ENCODE results near the gene OGFR.

The OGFR gene

DNA sequence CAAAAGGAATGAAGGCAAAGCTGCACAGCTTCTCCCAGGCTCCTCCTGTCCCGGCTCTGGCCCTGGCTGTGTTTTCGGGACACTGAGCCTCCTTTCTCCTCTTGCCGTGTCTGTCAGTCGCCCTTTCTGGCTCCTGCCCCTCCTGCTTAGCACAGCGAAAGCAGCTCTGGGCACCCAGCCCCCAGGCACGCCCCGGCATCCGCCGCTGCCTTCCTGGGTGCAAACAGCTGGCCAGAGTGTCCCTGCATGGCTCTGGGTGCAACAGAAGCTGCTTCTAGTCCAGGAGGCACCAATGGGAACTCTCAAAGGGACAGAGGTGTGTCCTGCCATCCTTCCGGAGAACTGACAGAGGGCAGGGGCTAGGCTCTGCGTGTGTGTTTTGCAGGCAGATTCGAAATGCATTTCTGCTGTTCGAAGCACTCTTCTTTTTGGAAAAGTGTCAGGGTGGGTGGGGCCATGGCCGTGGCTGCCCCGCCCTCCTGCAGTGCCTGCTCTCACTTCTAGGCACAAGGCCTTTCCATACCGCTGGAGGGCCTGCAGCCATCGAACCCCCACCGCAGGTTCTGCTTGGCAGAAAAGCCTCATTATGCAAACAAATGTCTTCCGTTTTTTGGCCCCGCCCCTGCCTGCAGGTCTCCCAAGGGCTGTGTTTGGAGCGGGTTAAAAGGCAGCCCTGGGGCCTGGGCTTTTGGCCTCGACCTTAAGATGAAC lies 27.7 kb downstream of the OGFR start:
- H3K36me3 ChIP-seq (ENCODE audit: control insufficient read depth, low read length) = no peaks in the 10 kb centered on the region
- no peaks in the 10 kb centered on the region for H3K9me2 ChIP-seq (replicated peaks; ENCODE audit: control insufficient read depth, low read length)
- no peaks in the 10 kb centered on the region for H3F3A ChIP-seq (ENCODE audit: control insufficient read depth, insufficient read depth)
- H4K20me1 ChIP-seq (ENCODE audit: control insufficient read depth, insufficient read depth, low read depth, low read length) = no peaks in the 10 kb centered on the region
- TF ChIP-seq EZH2phosphoT487 (IDR thresholded peaks at IDR 0.05; ENCODE audit: borderline replicate concordance, low read length) = no peak
- no peak for TF ChIP-seq CTCF (IDR thresholded peaks at IDR 0.05; ENCODE audit: low read depth, low read length, poor library complexity, severe bottlenecking)
- no peaks in the 10 kb centered on the region for H3K9me3 ChIP-seq (ENCODE audit: control insufficient read depth, insufficient read depth, low read length)
- no peaks in the 10 kb centered on the region for H3K79me2 ChIP-seq (ENCODE audit: control insufficient read depth, low read length)
- no peak overlapping the region for H3K27ac ChIP-seq (ENCODE audit: low read depth, low read length)
- peaks cover 16% of the 10 kb centered on the region for H3K4me1 ChIP-seq (ENCODE audit: control insufficient read depth, low read length)
- peak overlapping the region; percentile 48 for H3K4me2 ChIP-seq (ENCODE audit: low read length)
- H3K27me3 ChIP-seq (ENCODE audit: control insufficient read depth, low read length) = no peaks in the 10 kb centered on the region
- H3K4me3 ChIP-seq (ENCODE audit: low read length) = peak overlapping the region; percentile 29

- H3K4me2 ChIP-seq (ENCODE audit: low read length) = peak overlapping the region; percentile 48
Measured at GRCh38 chr20:62832951-62833391, 28.3 kb downstream of the OGFR start.

GRCh38 chr20:62834967-62835730 lies 30.5 kb downstream of the OGFR start:
- Histone ChIP-seq H3K9me2 (replicated peaks; ENCODE audit: control insufficient read depth, low read length) (no peaks in the 10 kb centered on the region), H3K4me1 (ENCODE audit: control insufficient read depth, low read length) (peaks cover 16% of the 10 kb centered on the region), H3K27me3 (ENCODE audit: control insufficient read depth, low read length) (no peaks in the 10 kb centered on the region), H3K4me3 (ENCODE audit: low read length) (no peak overlapping the region), H3K27ac (ENCODE audit: low read depth, low read length) (no peak overlapping the region), H3K9me3 (ENCODE audit: control insufficient read depth, insufficient read depth, low read length) (no peaks in the 10 kb centered on the region), H4K20me1 (ENCODE audit: control insufficient read depth, insufficient read depth, low read depth, low read length) (no peaks in the 10 kb centered on the region), H3K36me3 (ENCODE audit: control insufficient read depth, low read length) (no peaks in the 10 kb centered on the region), H3K4me2 (ENCODE audit: low read length) (no peak overlapping the region), H3K79me2 (ENCODE audit: control insufficient read depth, low read length) (no peaks in the 10 kb centered on the region), H3F3A (ENCODE audit: control insufficient read depth, insufficient read depth) (no peaks in the 10 kb centered on the region)
- TF ChIP-seq EZH2phosphoT487 (IDR thresholded peaks at IDR 0.05; ENCODE audit: borderline replicate concordance, low read length) = no peak
- no peak for TF ChIP-seq CTCF (IDR thresholded peaks at IDR 0.05; ENCODE audit: low read depth, low read length, poor library complexity, severe bottlenecking)

More at GRCh38 chr20:62832951-62833391, 28.3 kb downstream of the OGFR start:
- H3F3A ChIP-seq (ENCODE audit: control insufficient read depth, insufficient read depth) = no peaks in the 10 kb centered on the region
- peak overlapping the region; percentile 29 for H3K4me3 ChIP-seq (ENCODE audit: low read length)
- H3K27ac ChIP-seq (ENCODE audit: low read depth, low read length) = no peak overlapping the region
- H3K79me2 ChIP-seq (ENCODE audit: control insufficient read depth, low read length) = no peaks in the 10 kb centered on the region
- H3K9me2 ChIP-seq (replicated peaks; ENCODE audit: control insufficient read depth, low read length) = no peaks in the 10 kb centered on the region
- H3K9me3 ChIP-seq (ENCODE audit: control insufficient read depth, insufficient read depth, low read length) = no peaks in the 10 kb centered on the region
- TF ChIP-seq CTCF (IDR thresholded peaks at IDR 0.05; ENCODE audit: low read depth, low read length, poor library complexity, severe bottlenecking) = no peak
- TF ChIP-seq EZH2phosphoT487 (IDR thresholded peaks at IDR 0.05; ENCODE audit: borderline replicate concordance, low read length) = no peak
- no peaks in the 10 kb centered on the region for H4K20me1 ChIP-seq (ENCODE audit: control insufficient read depth, insufficient read depth, low read depth, low read length)
- no peaks in the 10 kb centered on the region for H3K27me3 ChIP-seq (ENCODE audit: control insufficient read depth, low read length)
- peaks cover 16% of the 10 kb centered on the region for H3K4me1 ChIP-seq (ENCODE audit: control insufficient read depth, low read length)
- no peaks in the 10 kb centered on the region for H3K36me3 ChIP-seq (ENCODE audit: control insufficient read depth, low read length)

Data from DOHH2 (cell line).